K562 (cell line): ENCODE results near the gene TFB2M. TPM values are rescaled to one million over a fixed set of nuclear protein-coding genes. Genes with fewer than 3 reads are reported as not detected.
A peak's percentile ranks its signal among the peaks of the same experiment; 100 is the strongest.

Experiments used
- BMI1 ChIP-seq: fragments of 150-350 bp; IDR thresholded peaks from 2 replicates; pipeline ENCODE4 v1.6.1; 2014; ENCODE audit warnings: low read length
- COPS2 ChIP-seq: fragments of 450-650 bp; conservative IDR thresholded peaks from 2 replicates; pipeline ENCODE4 v1.6.1; 2016; ENCODE audit warnings: mild to moderate bottlenecking, moderate library complexity
- ERF ChIP-seq: fragments of 450-650 bp; formaldehyde crosslinking; IDR thresholded peaks from 2 replicates; pipeline ENCODE4 v1.4.0; 2020; ENCODE audit warnings: mild to moderate bottlenecking, mixed read lengths
- ETV6 ChIP-seq, 3 experiments: fragments of 150-350 bp in 1 of 3; sonication (generic) in 1 of 3; formaldehyde crosslinking in 1 of 3; IDR thresholded peaks; 2 replicates each; pipeline versions ENCODE4 v1.6.1 to v1.8.0; 2014 to 2022; ENCODE audit warnings: borderline replicate concordance in 2 of 3, low read depth in 2 of 3, antibody characterized with exemption in 1 of 3, low read length in 1 of 3, mild to moderate bottlenecking in 1 of 3, missing genetic modification reagents in 1 of 3
- GABPB2 ChIP-seq: fragments of 250-450 bp; sonication (Bioruptor Pico); conservative IDR thresholded peaks from 2 replicates; pipeline ENCODE4 v1.5.1; 2021; ENCODE audit warnings: mild to moderate bottlenecking
- GATAD2B ChIP-seq: fragments of 450-650 bp; IDR thresholded peaks from 2 replicates; pipeline ENCODE4 v1.6.1; 2017; ENCODE audit warnings: mild to moderate bottlenecking, borderline replicate concordance
- HNRNPK ChIP-seq: fragments of 200-400 bp; formaldehyde crosslinking; IDR thresholded peaks from one replicate; pipeline ENCODE4 v1.6.1; 2018; ENCODE audit warnings: mild to moderate bottlenecking, low read depth, low read length; ENCODE audit not compliant: poor library complexity, severe bottlenecking
- MCM2 ChIP-seq: fragments of 450-650 bp; IDR thresholded peaks from 2 replicates; pipeline ENCODE4 v1.6.1; 2017; ENCODE audit warnings: low read depth, mild to moderate bottlenecking
- NONO ChIP-seq, 2 experiments: fragments of 200-400 bp in 1 of 2; fragments of 450-650 bp in 1 of 2; formaldehyde crosslinking in 1 of 2; IDR thresholded peaks; 2 replicates each; pipeline ENCODE4 v1.6.1; 2017; ENCODE audit warnings: low read depth in 2 of 2, mild to moderate bottlenecking in 2 of 2, moderate library complexity in 2 of 2, low read length in 1 of 2
- NUFIP1 ChIP-seq: fragments of 450-650 bp; IDR thresholded peaks from 2 replicates; pipeline ENCODE4 v1.6.1; 2018; ENCODE audit not compliant: partially characterized antibody
- PML ChIP-seq: IDR thresholded peaks from 2 replicates; pipeline ENCODE4 v1.6.1; 2012; ENCODE audit warnings: low read length, inconsistent platforms
- POLR2G ChIP-seq: fragments of 200-400 bp; formaldehyde crosslinking; IDR thresholded peaks from 2 replicates; pipeline ENCODE4 v1.6.1; 2017; ENCODE audit warnings: low read depth, mild to moderate bottlenecking, antibody characterized with exemption, low read length, moderate library complexity
- RBM22 ChIP-seq: fragments of 200-400 bp; formaldehyde crosslinking; IDR thresholded peaks from 2 replicates; pipeline ENCODE4 v1.6.1; 2018; ENCODE audit warnings: low read length, low read depth; ENCODE audit not compliant: poor library complexity, severe bottlenecking
- RUNX1 ChIP-seq: sonication (generic); IDR thresholded peaks from 2 replicates; pipeline ENCODE4 v1.6.1; 2016; ENCODE audit warnings: antibody characterized with exemption, low read depth
- SETDB1 ChIP-seq: IDR thresholded peaks from one replicate; pipeline ENCODE4 v1.6.1; 2012; ENCODE audit warnings: low read length, control low read depth, inconsistent platforms
- SMARCA5 ChIP-seq: fragments of 450-650 bp; IDR thresholded peaks from 2 replicates; pipeline ENCODE4 v1.6.1; 2016
- SNRNP70 ChIP-seq: fragments of 200-400 bp; formaldehyde crosslinking; optimal IDR thresholded peaks from 2 replicates; pipeline ENCODE3; 2017; ENCODE audit warnings: low read depth, low read length
- STAG1 ChIP-seq: sonication (generic); formaldehyde crosslinking; IDR thresholded peaks from 2 replicates; pipeline ENCODE4 v1.5.0; 2020; ENCODE audit warnings: missing genetic modification reagents, borderline replicate concordance
- TEAD1 ChIP-seq, 2 experiments: fragments of 450-650 bp in 1 of 2; sonication (generic) in 1 of 2; formaldehyde crosslinking; IDR thresholded peaks; 2 replicates each; pipeline versions ENCODE4 v1.4.0 to v1.8.0; 2020 to 2022; ENCODE audit warnings: mild to moderate bottlenecking in 2 of 2, missing genetic modification reagents in 1 of 2
- XRCC5 ChIP-seq: fragments of 200-400 bp; formaldehyde crosslinking; IDR thresholded peaks from 2 replicates; pipeline ENCODE4 v1.6.1; 2017; ENCODE audit warnings: low read depth, mild to moderate bottlenecking, low read length
- ZNF133 ChIP-seq: fragments of 250-450 bp; sonication (Bioruptor Pico); IDR thresholded peaks from 2 replicates; pipeline ENCODE4 v1.4.0; 2020; ENCODE audit warnings: mild to moderate bottlenecking
- ZNF316 ChIP-seq: fragments of 450-650 bp; IDR thresholded peaks from 2 replicates; pipeline ENCODE4 v1.6.1; 2016
- ZNF354B ChIP-seq: fragments of 250-450 bp; sonication (Bioruptor Pico); IDR thresholded peaks from 2 replicates; pipeline ENCODE4 v1.4.0; 2020
- ZSCAN29 ChIP-seq: fragments of 450-650 bp; IDR thresholded peaks from 2 replicates; pipeline ENCODE4 v1.6.1; 2017
- polyA plus RNA-seq, 8 experiments: library from polyadenylated mRNA; depleted of rRNA in 4 of 8; stranded (reverse) in 5 of 8; unstranded in 3 of 8; fragments of >200 nt; fragmentation: Nextera tagmentation in 2 of 8; fragmentation: Illumina TruSeq in 1 of 8; extraction: Ambion mirVana in 2 of 8; extraction: Trizol in 1 of 8; gene quantifications; 2 replicates each; pipeline versions ENCODE4 v1.2.1 to v1.2.3, GENCODE V29; 2011 to 2014; ENCODE audit warnings: inconsistent platforms in 1 of 8, missing spikeins in 1 of 8
- total RNA-seq, 7 experiments: library from RNA; depleted of rRNA in 6 of 7; stranded (reverse); fragments of >200 nt in 6 of 7; fragmentation: Illumina TruSeq in 2 of 7; extraction: Trizol in 2 of 7; gene quantifications; 2 replicates each; pipeline versions ENCODE4 v1.2.1 to v1.2.3, GENCODE V29; 2011 to 2021; ENCODE audit warnings: low replicate concordance in 1 of 7
- TF ChIP-seq, protein P1 (sequence below), 2 experiments: fragments of 450-650 bp in 1 of 2; sonication (generic) in 1 of 2; formaldehyde crosslinking; conservative IDR thresholded peaks; 2 replicates each; pipeline versions ENCODE4 v1.4.0 to v1.8.1; 2020 to 2022; ENCODE audit warnings: mild to moderate bottlenecking in 1 of 2, missing genetic modification reagents in 1 of 2
- TF ChIP-seq, protein P2 (sequence below): fragments of 250-450 bp; sonication (Bioruptor Pico); IDR thresholded peaks from 2 replicates; pipeline ENCODE4 v1.5.0; 2020; ENCODE audit warnings: mild to moderate bottlenecking
- TF ChIP-seq, protein P3 (sequence below): fragments of 250-450 bp; sonication (Bioruptor Pico); IDR thresholded peaks from 2 replicates; pipeline ENCODE4 v1.5.0; 2021

TFB2M gene
- total and polyA plus RNA-seq, 9 of the 15 experiments (the other 6 are each of a cell fraction or from before 2014, with no cell fraction given), result 55.1 to 162 (median 70.6) TPM

DNA sequence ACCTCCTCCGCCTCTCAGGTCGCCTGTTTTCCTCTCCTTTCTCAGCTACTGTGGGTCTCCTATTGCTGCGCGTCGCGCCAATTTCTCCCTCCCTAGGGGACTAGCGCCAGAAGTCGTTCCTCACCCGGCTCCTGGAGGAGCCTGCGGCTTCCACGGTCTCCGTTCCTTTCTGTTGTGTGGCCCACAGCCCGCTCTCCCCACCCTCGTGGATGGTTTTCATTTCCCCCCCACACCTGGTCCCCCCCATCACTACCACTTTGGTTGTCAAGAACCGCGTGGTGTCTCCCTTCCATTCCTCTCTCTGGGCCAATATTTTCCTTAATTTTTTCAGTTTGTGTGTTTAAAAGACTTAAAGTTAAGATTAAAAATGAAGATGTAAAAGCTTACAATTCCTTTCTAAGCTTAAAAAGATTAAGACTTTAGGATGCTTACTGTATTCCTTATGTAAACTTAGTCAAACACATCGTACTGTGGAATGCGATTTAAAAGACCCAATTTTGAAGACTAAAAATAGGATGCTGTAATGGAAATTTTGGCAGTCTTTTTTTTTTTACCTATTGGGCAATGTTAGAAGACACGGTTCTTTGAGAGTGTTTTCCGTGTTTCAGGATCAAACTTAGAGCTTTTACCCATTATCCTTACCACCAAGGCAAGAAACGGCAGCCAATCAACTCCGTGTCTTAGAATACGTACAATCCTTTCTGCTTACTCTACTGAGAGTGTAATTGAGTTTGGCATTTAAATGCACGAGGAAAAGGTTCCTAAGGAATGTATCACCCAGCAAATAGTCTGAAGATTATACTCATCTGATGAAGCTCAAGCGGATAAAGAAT, 968 bp upstream of the TFB2M start (continued):
- TF ChIP-seq, protein P1, sequence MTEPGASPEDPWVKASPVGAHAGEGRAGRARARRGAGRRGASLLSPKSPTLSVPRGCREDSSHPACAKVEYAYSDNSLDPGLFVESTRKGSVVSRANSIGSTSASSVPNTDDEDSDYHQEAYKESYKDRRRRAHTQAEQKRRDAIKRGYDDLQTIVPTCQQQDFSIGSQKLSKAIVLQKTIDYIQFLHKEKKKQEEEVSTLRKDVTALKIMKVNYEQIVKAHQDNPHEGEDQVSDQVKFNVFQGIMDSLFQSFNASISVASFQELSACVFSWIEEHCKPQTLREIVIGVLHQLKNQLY (CRISPR knock-in tag; conservative IDR thresholded peaks at IDR 0.05), result no peak
- TF ChIP-seq POLR2G (no peak), NONO (IDR thresholded peaks at IDR 0.05; ENCODE audit: low read depth in 2 of 2, low read length in 1 of 2) (no peak), STAG1 (CRISPR knock-in tag) (no peak), GATAD2B (peak; percentile 31; the same call in 1 of the 2 replicates), COPS2 (no peak), XRCC5 (no peak; the same call in 1 of the 2 replicates), GABPB2 (CRISPR knock-in tag) (no peak), NUFIP1 (no peak), RBM22 (no peak), ZNF354B (CRISPR knock-in tag) (no peak), ZNF133 (no peak), ZNF316 (peak; percentile 30; the same call in 1 of the 2 replicates), ZSCAN29 (no peak), RUNX1 (no peak), ETV6 (IDR thresholded peaks at IDR 0.05; ENCODE audit: borderline replicate concordance in 1 of 2, low read depth in 2 of 2, low read length in 1 of 2) (no peak), ETV6 (CRISPR knock-in tag; IDR thresholded peaks at IDR 0.05; ENCODE audit: borderline replicate concordance) (no peak), ERF (CRISPR knock-in tag) (no peak), SETDB1 (no peak), SMARCA5 (0 out of 2 replicates have a peak, but pooled peaks have one; percentile 27), PML (no peak), BMI1 (no peak), HNRNPK (no peak), SNRNP70 (no peak), TEAD1 (CRISPR knock-in tag; IDR thresholded peaks at IDR 0.05) (no peak; a peak in 1 of 4 replicates), MCM2 (no peak)
- TF ChIP-seq, protein P2, sequence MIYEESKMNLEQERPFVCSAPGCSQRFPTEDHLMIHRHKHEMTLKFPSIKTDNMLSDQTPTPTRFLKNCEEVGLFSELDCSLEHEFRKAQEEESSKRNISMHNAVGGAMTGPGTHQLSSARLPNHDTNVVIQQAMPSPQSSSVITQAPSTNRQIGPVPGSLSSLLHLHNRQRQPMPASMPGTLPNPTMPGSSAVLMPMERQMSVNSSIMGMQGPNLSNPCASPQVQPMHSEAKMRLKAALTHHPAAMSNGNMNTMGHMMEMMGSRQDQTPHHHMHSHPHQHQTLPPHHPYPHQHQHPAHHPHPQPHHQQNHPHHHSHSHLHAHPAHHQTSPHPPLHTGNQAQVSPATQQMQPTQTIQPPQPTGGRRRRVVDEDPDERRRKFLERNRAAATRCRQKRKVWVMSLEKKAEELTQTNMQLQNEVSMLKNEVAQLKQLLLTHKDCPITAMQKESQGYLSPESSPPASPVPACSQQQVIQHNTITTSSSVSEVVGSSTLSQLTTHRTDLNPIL, result no peak
- TF ChIP-seq, protein P3, sequence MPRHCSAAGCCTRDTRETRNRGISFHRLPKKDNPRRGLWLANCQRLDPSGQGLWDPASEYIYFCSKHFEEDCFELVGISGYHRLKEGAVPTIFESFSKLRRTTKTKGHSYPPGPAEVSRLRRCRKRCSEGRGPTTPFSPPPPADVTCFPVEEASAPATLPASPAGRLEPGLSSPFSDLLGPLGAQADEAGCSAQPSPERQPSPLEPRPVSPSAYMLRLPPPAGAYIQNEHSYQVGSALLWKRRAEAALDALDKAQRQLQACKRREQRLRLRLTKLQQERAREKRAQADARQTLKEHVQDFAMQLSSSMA (CRISPR knock-in tag), result no peak
